ENCODE results near the gene CHRNA9.
"Not testable (repeated sequence)": the region's sequence is repeated elsewhere in the genome, so short reads cannot be mapped to it uniquely, and the experiment has no call there.

Gene CHRNA9, protein sequence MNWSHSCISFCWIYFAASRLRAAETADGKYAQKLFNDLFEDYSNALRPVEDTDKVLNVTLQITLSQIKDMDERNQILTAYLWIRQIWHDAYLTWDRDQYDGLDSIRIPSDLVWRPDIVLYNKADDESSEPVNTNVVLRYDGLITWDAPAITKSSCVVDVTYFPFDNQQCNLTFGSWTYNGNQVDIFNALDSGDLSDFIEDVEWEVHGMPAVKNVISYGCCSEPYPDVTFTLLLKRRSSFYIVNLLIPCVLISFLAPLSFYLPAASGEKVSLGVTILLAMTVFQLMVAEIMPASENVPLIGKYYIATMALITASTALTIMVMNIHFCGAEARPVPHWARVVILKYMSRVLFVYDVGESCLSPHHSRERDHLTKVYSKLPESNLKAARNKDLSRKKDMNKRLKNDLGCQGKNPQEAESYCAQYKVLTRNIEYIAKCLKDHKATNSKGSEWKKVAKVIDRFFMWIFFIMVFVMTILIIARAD

GRCh38 chr4:40334591-40335524 is at the start of gene CHRNA9:
CHRNA9 (plus strand) TSS chr4:40335333; CDS start chr4:40335468, 135 bp downstream.
- DNase-seq (ENCODE audit: low read depth in 2 of 2), result no peak

- no peak for DNase-seq (ENCODE audit: low read depth in 2 of 2)
Observed at GRCh38 chr4:40285692-40286091, 49.4 kb upstream of the CHRNA9 start.

DNA sequence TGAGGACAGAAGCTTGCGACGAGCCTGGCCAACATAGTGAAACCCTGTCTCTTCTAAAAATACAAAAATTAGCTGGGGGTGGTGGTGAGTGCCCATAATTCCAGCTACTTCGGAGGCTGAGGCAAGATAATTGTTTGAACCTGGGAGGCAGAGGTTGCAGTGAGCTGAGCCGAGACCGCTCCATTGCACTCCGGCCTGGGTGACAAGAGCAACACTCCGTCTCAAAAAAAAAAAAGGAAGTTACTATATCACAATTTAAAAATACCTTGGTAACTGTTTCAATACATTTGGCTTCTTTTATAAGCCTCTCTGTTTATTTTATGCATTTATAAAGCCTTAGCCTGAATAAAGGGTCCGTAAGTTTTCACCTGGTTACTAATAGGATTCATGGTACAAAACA is 46.6 kb upstream of the CHRNA9 start:
- no peak for DNase-seq (ENCODE audit: low read depth in 2 of 2)

DNA sequence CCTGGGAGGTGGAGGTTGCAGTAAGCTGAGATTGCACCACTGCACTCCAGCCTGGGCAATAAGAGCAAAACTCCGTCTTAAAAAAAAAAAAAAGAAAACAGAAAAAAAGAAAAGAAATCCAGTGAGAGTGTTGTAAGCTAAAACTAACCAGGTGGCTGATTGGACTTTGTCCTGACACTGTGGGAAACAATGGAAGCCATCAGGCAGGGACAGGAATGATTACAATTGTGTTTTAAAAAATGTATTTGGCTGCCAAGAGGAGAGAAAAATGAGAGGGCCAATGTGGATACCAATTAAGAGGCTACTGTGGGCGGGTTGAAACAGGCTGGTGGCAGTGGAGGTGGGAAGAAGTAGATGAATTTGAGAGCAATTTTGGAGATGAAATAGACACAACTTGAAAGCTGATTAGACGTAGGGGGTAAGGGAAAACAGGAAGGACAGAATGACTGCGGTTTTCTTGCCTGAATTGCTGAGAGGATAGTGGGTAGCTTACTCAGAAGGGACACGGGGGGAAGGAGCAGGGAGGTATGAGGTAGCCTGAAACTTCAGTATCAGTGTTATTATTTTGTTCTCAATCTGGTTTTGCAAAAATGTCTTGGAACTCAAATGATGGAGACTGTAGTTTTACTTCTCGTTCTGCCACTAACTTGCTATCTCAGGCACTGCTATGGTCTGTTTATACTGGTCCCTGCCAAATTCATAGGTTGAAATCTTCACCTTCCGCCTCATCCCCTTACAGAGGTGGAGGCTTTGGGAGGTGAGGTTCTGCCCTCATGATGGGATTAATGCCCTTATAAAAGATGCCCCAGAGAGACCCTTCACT is 45.6 kb upstream of the CHRNA9 start:
- DNase-seq (ENCODE audit: low read depth in 2 of 2), result no peak

- not testable (repeated sequence) for DNase-seq (ENCODE audit: low read depth in 2 of 2)
Observed at GRCh38 chr4:40290611-40291186, 44.4 kb upstream of the CHRNA9 start.

DNA sequence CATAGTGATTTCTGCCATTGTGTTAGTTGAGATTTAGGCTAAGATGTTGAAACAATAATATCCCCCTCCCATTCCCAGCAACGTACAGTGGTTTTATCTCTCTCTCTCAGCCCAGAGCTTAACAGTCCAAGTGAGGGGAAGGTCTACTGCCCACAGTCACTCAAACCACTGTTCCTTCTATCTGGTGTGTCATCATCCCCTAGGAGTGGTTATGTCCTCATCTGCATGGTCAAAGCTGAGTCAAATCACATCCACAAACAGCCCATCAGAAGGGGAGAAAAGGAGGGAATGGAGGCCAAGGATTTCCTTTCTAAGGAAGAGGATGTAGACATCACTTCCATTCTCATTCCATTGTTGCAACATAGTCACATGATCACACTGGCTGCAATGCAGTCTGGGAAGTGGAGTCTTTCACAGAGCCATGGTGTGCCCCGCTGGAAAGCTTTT is 42.8 kb upstream of the CHRNA9 start:
- no peak for DNase-seq (ENCODE audit: low read depth in 2 of 2)

GRCh38 chr4:40294339-40294738 is 40.8 kb upstream of the CHRNA9 start:
- DNase-seq (ENCODE audit: low read depth in 2 of 2), result no peak

DNA sequence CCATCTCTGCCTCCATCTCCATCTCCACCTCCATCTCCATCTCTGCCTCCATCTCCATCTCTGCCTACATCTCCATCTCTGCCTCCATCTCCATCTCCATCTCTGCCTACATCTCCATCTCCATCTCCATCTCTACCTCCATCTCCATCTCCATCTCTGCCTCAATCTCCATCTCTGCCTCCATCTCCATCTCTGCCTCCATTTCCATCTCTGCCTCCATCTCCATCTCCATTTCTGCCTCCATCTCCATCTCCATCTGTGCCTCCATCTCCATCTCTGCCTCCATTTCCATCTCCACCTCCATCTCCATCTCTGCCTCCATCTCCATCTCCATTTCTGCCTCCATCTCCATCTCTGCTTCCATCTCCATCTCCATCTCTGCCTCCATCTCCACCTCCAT is 40.1 kb upstream of the CHRNA9 start:
- not testable (repeated sequence) for DNase-seq (ENCODE audit: low read depth in 2 of 2)

GRCh38 chr4:40295572-40295971 is 39.6 kb upstream of the CHRNA9 start:
- no peak for DNase-seq (ENCODE audit: low read depth in 2 of 2)

GRCh38 chr4:40299126-40299525 is 36.0 kb upstream of the CHRNA9 start:
- DNase-seq (ENCODE audit: low read depth in 2 of 2), result no peak

GRCh38 chr4:40299811-40300292 is 35.3 kb upstream of the CHRNA9 start:
- no peak for DNase-seq (ENCODE audit: low read depth in 2 of 2)

GRCh38 chr4:40300371-40301162 is 34.6 kb upstream of the CHRNA9 start:
- no peak for DNase-seq (ENCODE audit: low read depth in 2 of 2)

- DNase-seq (ENCODE audit: low read depth in 2 of 2), result no peak
Observed at GRCh38 chr4:40301603-40302002, 33.5 kb upstream of the CHRNA9 start.

GRCh38 chr4:40303751-40304150 is 31.4 kb upstream of the CHRNA9 start:
- no peak for DNase-seq (ENCODE audit: low read depth in 2 of 2)

- peak in 1 of 2 donors; percentile 57 for DNase-seq (ENCODE audit: low read depth in 2 of 2)
Observed at GRCh38 chr4:40305328-40306170, 29.6 kb upstream of the CHRNA9 start.

DNA sequence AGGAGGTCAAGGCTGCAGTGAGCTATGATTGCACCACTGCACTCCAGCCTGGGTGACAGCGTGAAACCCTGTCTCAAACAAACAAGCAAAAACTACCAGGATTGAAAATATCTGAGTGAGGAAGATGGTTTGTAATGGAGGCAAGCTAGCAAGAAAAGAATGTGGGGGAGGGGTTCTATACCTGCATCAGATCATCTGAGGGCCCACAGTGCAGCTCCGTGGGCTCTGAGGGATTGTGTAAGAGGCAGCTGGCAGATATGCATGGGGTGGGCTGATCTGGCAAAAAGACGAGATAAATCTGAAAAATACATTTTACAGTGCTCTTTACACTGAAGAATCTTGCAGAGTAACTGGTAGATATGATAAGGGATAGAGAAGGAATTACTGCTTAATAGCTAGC is 28.9 kb upstream of the CHRNA9 start:
- no peak for DNase-seq (ENCODE audit: low read depth in 2 of 2)

DNA sequence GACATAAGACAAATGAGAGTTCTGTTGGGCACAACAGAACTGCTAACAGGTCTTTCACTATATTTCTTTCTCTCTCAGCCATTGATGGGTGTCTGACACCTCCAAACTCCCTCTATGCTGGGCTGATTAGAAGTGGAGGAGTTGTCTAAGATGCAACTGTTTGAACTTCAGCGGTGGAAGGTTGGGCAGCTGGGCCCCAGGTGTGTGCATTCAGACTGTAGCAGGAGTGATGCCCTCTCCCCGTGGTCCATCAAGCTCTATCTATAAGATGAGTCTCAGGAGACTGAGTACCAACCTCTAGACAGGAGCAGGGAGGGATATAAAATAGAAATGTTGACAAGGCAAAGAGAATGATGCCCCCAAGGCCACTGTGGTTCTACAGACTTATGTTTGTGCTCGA is 28.2 kb upstream of the CHRNA9 start:
- no peak for DNase-seq (ENCODE audit: low read depth in 2 of 2)

- DNase-seq (ENCODE audit: low read depth in 2 of 2), result peak in 1 of 2 donors; percentile 55
Observed at GRCh38 chr4:40307627-40308497, 27.3 kb upstream of the CHRNA9 start.
